Cardiac fibroblast (primary cell): ENCODE results near the gene KRTAP1-1.
"Not testable (repeated sequence)": the region's sequence is repeated elsewhere in the genome, so short reads cannot be mapped to it uniquely, and the experiment has no call there.

ENCODE experiments used
- DNase-seq, 2 donors: peaks; one replicate each; pipeline versions ENCODE4 v3.0.0 to v3.0.0-alpha.2; 2010; ENCODE audit warnings: low read depth in 2 of 2
- H3K4me3 ChIP-seq, 2 donors: replicated peaks in 1 of 2; 1 replicate in 1 of 2; 2 replicates in 1 of 2; pipeline ENCODE4 v1.5.1; 2011; ENCODE audit warnings: low read depth in 2 of 2, low read length in 2 of 2, mild to moderate bottlenecking in 2 of 2, moderate library complexity in 1 of 2
- TF ChIP-seq, protein P1 (sequence below): IDR thresholded peaks from one replicate; pipeline ENCODE4 v1.5.1; 2011; ENCODE audit warnings: low read depth, mild to moderate bottlenecking, low read length, inconsistent platforms

The KRTAP1-1 gene

GRCh38 chr17:41040783-41041571, at the start of gene KRTAP1-1:
Gene KRTAP1-1, minus strand, starts transcription at chr17:41041450. Its CDS starts 53 bp downstream, at chr17:41041397.
- H3K4me3 ChIP-seq, DNase-seq: not testable (repeated sequence)

DNA sequence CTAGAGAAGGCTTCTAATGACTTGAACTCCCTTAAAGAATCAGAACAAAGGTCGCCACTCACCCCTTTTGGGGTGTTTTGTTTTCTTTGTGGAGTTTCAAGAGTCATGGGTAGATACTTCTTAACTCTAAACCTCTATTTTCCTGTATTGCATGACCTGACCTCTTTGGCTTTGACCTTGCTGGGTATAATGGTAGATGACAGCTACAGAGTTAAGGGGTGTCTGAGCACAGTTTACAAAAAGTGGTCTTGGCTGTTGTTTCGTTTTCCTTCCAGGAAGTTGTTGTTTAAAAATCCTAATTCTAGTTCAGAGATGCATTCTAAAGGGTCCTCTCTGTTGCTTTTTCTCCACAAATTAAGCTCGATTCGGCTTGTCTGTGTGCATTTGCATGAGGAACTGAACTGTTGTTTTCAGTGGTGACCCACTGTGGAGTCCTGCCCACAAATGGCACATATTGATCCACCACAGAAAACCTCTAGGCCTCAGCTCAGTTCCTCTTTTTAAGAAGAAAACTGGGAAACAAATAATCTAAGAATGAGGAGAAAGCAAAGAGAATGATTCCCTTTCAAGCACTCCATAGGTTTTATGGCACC, 47.6 kb upstream of the KRTAP1-1 start:
- DNase-seq, H3K4me3 ChIP-seq: not testable (repeated sequence)

DNA sequence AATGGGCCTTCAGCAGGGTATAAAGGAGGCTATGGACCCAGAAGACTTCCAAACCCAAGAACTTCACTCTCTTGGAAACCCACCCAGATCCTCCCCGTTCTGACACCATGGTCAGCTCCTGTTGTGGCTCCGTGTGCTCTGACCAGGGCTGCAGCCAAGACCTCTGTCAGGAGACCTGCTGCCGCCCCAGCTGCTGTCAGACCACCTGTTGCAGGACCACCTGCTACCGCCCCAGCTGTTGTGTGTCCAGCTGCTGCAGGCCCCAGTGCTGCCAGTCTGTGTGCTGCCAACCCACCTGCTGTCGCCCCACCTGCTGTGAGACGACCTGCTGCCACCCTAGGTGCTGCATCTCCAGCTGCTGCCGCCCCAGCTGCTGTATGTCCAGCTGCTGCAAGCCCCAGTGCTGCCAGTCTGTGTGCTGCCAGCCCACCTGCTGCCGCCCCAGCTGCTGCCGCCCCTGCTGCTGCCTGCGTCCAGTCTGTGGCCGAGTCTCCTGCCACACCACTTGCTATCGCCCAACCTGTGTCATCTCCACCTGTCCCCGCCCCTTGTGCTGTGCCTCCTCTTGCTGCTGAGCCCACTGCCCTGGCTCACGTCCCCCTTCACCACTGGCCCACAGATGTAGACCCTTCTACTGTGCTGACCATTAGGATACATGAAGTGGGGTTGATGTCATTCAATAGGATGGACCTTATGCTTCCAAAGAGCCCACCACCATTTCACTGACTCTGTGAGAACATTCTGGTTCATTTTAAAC, 43.0 kb upstream of the KRTAP1-1 start, which contains the start of gene KRTAP4-7:
KRTAP4-7 (plus strand) TSS at position 51 of the 757 bp plus-strand sequence; CDS start at position 108, 57 bp downstream.
- not testable (repeated sequence) for DNase-seq, H3K4me3 ChIP-seq

DNA sequence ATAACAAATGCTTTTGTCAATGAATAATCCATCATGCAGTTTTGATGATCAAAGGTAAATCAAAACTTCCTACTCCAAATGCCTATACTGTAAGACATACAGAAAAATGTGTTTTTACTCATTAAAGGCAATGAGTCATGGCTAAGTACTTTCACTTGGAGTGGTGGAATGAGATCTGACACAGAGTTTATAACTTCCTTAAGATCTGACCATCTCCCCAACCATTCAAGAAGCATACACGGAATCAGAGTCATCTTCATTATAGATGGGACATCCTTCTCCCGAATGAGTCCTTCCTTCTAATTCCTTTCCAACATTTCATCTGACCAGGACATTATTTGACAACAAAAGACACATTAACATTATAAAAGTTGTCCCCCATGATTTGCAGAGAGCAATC, 42.2 kb upstream of the KRTAP1-1 start:
- not testable (repeated sequence) for H3K4me3 ChIP-seq, DNase-seq

GRCh38 chr17:41082626-41083025, 41.4 kb upstream of the KRTAP1-1 start:
- TF ChIP-seq, protein P1, sequence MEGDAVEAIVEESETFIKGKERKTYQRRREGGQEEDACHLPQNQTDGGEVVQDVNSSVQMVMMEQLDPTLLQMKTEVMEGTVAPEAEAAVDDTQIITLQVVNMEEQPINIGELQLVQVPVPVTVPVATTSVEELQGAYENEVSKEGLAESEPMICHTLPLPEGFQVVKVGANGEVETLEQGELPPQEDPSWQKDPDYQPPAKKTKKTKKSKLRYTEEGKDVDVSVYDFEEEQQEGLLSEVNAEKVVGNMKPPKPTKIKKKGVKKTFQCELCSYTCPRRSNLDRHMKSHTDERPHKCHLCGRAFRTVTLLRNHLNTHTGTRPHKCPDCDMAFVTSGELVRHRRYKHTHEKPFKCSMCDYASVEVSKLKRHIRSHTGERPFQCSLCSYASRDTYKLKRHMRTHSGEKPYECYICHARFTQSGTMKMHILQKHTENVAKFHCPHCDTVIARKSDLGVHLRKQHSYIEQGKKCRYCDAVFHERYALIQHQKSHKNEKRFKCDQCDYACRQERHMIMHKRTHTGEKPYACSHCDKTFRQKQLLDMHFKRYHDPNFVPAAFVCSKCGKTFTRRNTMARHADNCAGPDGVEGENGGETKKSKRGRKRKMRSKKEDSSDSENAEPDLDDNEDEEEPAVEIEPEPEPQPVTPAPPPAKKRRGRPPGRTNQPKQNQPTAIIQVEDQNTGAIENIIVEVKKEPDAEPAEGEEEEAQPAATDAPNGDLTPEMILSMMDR = no peak
- no peak for DNase-seq
- H3K4me3 ChIP-seq = no peak overlapping the region

GRCh38 chr17:41076788-41077187, 35.5 kb upstream of the KRTAP1-1 start:
- H3K4me3 ChIP-seq = no peak overlapping the region
- TF ChIP-seq, protein P1 = no peak
- no peak for DNase-seq

GRCh38 chr17:41073676-41074075, 32.4 kb upstream of the KRTAP1-1 start:
- no peak overlapping the region for H3K4me3 ChIP-seq
- TF ChIP-seq, protein P1 = no peak
- no peak for DNase-seq

DNA sequence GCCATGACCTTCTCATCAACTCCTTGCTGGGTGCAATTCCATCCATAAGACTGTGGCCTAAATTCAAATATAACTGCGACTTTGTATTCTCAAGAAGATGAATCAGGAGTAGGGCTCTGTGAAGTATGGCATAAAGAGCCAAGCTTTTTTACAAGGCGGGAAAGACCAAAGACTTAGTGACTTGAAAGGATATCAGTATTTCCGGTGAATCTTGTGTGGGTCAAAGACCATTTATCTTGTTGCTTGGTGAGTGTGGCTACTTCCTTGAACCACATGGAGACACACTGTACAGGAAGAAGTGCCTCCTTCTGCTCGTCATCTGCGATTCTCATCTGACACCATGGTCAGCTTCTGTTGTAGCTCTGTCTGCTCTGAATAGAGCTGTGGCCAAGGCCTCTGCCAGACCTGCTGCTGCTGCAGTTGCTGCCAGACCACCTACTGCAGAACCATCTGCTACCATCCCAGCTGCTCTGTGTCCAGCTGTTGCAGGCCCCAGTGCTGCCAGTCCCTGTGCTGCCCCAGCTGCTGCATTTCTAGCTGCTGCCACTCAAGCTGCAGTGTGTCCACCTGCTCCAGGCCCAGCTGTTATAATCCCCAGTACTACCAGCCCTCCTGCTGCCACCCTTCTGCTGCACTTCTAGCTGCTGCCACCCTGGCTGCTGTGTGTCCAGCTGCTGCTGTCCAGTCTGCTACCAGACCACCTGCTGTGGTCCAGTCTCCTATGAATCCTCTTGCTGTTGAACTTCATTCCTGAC, 30.5 kb upstream of the KRTAP1-1 start:
- H3K4me3 ChIP-seq = no peak overlapping the region
- DNase-seq = no peak
- TF ChIP-seq, protein P1 = no peak
